DND-41 (cell line): ENCODE measurements around the gene TREM2.

Experiments
- ATAC-seq: fragments of 200-7000 bp; cut with Tn5 transposase; 3 replicates; pipeline ENCODE4 v1.9.1; 2021; ENCODE audit warnings: low read depth; ENCODE audit not compliant: insufficient read depth
- DNase-seq: peaks from one replicate; pipeline ENCODE4 v3.0.0-alpha.2; 2020
- H2AFZ ChIP-seq: 2 replicates; pipeline ENCODE4 v1.6.0; 2012; ENCODE audit warnings: low read depth, low read length
- H3K27ac ChIP-seq: 2 replicates; pipeline ENCODE4 v1.5.1; 2012; ENCODE audit warnings: low read length, inconsistent platforms
- H3K27me3 ChIP-seq: fragments of 200-600 bp; sonication (generic); 2 replicates; pipeline ENCODE4 v1.6.0; 2012; ENCODE audit warnings: low read length, mild to moderate bottlenecking, inconsistent platforms; ENCODE audit not compliant: insufficient read depth, poor library complexity
- H3K36me3 ChIP-seq: 2 replicates; pipeline ENCODE4 v1.5.1; 2012; ENCODE audit warnings: low read length, inconsistent platforms; ENCODE audit not compliant: insufficient read depth
- H3K4me1 ChIP-seq: 2 replicates; pipeline ENCODE4 v1.5.1; 2012; ENCODE audit warnings: mild to moderate bottlenecking, low read length; ENCODE audit not compliant: insufficient read depth
- H3K4me2 ChIP-seq: 2 replicates; pipeline ENCODE4 v1.6.0; 2012; ENCODE audit warnings: mild to moderate bottlenecking, moderate library complexity, low read length, inconsistent platforms; ENCODE audit not compliant: insufficient read depth
- H3K4me3 ChIP-seq, 2 experiments: fragments of 200-600 bp in 1 of 2; shearing (Covaris generic) in 1 of 2; 2 replicates each; pipeline ENCODE4 v1.5.1; 2012 to 2016; ENCODE audit warnings: inconsistent platforms in 2 of 2, low read length in 2 of 2, mild to moderate bottlenecking in 2 of 2, low read depth in 1 of 2, moderate library complexity in 1 of 2
- H3K79me2 ChIP-seq: 2 replicates; pipeline ENCODE4 v1.6.0; 2012; ENCODE audit warnings: low read length, inconsistent platforms; ENCODE audit not compliant: insufficient read depth
- H3K9ac ChIP-seq: 2 replicates; pipeline ENCODE4 v1.6.0; 2012; ENCODE audit warnings: low read depth, mild to moderate bottlenecking, inconsistent platforms, low read length, moderate library complexity
- H3K9me3 ChIP-seq: 2 replicates; pipeline ENCODE4 v1.5.1; 2012; ENCODE audit warnings: low read length, moderate library complexity, mild to moderate bottlenecking, inconsistent platforms; ENCODE audit not compliant: insufficient read depth, severe bottlenecking
- H4K20me1 ChIP-seq: 2 replicates; pipeline ENCODE4 v1.6.0; 2012; ENCODE audit warnings: low read length; ENCODE audit not compliant: insufficient read depth
- CTCF ChIP-seq: IDR thresholded peaks from 2 replicates; pipeline ENCODE4 v1.5.1; 2012; ENCODE audit warnings: borderline replicate concordance, low read length, moderate library complexity, mild to moderate bottlenecking; ENCODE audit not compliant: poor library complexity, severe bottlenecking; ENCODE audit errors: extremely low read depth
- EZH2 ChIP-seq: IDR thresholded peaks from 3 replicates; pipeline ENCODE4 v1.6.1; 2012; ENCODE audit warnings: borderline replicate concordance, low read depth, mild to moderate bottlenecking, moderate library complexity, low read length, inconsistent platforms; ENCODE audit not compliant: severe bottlenecking

Gene TREM2

GRCh38 chr6:41176189-41176588 lies 13.3 kb upstream of the TREM2 start:
- H3K27ac ChIP-seq = no peak overlapping the region
- no peak overlapping the region for H2AFZ ChIP-seq
- H3K79me2 ChIP-seq = no peaks in the 10 kb centered on the region
- DNase-seq (no peak), ATAC-seq (no peak)
- TF ChIP-seq CTCF = no peak
- TF ChIP-seq EZH2 = no peak
- no peak overlapping the region for H3K4me2 ChIP-seq
- H3K9me3 ChIP-seq = no peaks in the 10 kb centered on the region
- H3K27me3 ChIP-seq = no peaks in the 10 kb centered on the region
- H4K20me1 ChIP-seq = no peaks in the 10 kb centered on the region
- H3K9ac ChIP-seq = no peak overlapping the region
- H3K4me1 ChIP-seq = no peaks in the 10 kb centered on the region
- no peaks in the 10 kb centered on the region for H3K36me3 ChIP-seq
- no peak overlapping the region for H3K4me3 ChIP-seq

- Histone ChIP-seq H2AFZ (no peak overlapping the region), H3K27ac (no peak overlapping the region), H3K9ac (no peak overlapping the region), H3K4me2 (no peak overlapping the region), H3K4me1 (no peaks in the 10 kb centered on the region), H3K27me3 (no peaks in the 10 kb centered on the region), H3K36me3 (no peaks in the 10 kb centered on the region), H3K79me2 (no peaks in the 10 kb centered on the region), H3K9me3 (no peaks in the 10 kb centered on the region), H4K20me1 (no peaks in the 10 kb centered on the region), H3K4me3 (no peak overlapping the region)
- DNase-seq (no peak), ATAC-seq (no peak)
- TF ChIP-seq CTCF (no peak), EZH2 (no peak)
Observed at GRCh38 chr6:41175084-41175483, 12.2 kb upstream of the TREM2 start.

GRCh38 chr6:41174610-41175009 lies 11.7 kb upstream of the TREM2 start:
- TF ChIP-seq CTCF (no peak), EZH2 (no peak)
- Histone ChIP-seq H3K79me2 (no peaks in the 10 kb centered on the region), H3K27ac (no peak overlapping the region), H3K4me3 (no peak overlapping the region), H3K4me2 (no peak overlapping the region), H3K9ac (no peak overlapping the region), H3K9me3 (no peaks in the 10 kb centered on the region), H2AFZ (no peak overlapping the region), H4K20me1 (no peaks in the 10 kb centered on the region), H3K27me3 (no peaks in the 10 kb centered on the region), H3K4me1 (no peaks in the 10 kb centered on the region), H3K36me3 (no peaks in the 10 kb centered on the region)
- no peak for DNase-seq
- ATAC-seq = no peak

- ATAC-seq (no peak), DNase-seq (no peak)
- Histone ChIP-seq H3K36me3 (no peaks in the 10 kb centered on the region), H3K9me3 (no peaks in the 10 kb centered on the region), H3K4me3 (no peak overlapping the region), H3K27me3 (no peaks in the 10 kb centered on the region), H2AFZ (no peak overlapping the region), H3K79me2 (no peaks in the 10 kb centered on the region), H4K20me1 (no peaks in the 10 kb centered on the region), H3K9ac (no peak overlapping the region), H3K4me2 (no peak overlapping the region), H3K4me1 (no peaks in the 10 kb centered on the region), H3K27ac (no peak overlapping the region)
- no peak for TF ChIP-seq EZH2
- TF ChIP-seq CTCF = no peak
Observed at GRCh38 chr6:41171908-41172307, 9.0 kb upstream of the TREM2 start.
